Activated CD8-positive, alpha-beta memory T cell treated with anti-CD3 and anti-CD28 coated beads for 1 hour (primary cell): ENCODE measurements around the gene DHRS7B.
"Not testable (repeated sequence)": the region's sequence is repeated elsewhere in the genome, so short reads cannot be mapped to it uniquely, and the experiment has no call there.

Experiments used
- DNase-seq, 2 donors: peaks; one replicate each; pipeline ENCODE4 v3.0.0-alpha.2; 2020; ENCODE audit warnings: low read depth in 1 of 2; ENCODE audit errors: extremely low read depth in 1 of 2

The DHRS7B gene

GRCh38 chr17:21204935-21205334 lies 78.2 kb downstream of the DHRS7B start:
- DNase-seq, result no peak

GRCh38 chr17:21208352-21208751 lies 81.6 kb downstream of the DHRS7B start:
- no peak for DNase-seq

- no peak for DNase-seq
These were observed 82.9 kb downstream of the DHRS7B start for GRCh38 chr17:21209511-21210175.

- no peak for DNase-seq
These were observed 83.8 kb downstream of the DHRS7B start for GRCh38 chr17:21210411-21211076.

- no peak for DNase-seq
These were observed 85.2 kb downstream of the DHRS7B start for GRCh38 chr17:21211825-21212479.

- no peak for DNase-seq
These were observed 86.3 kb downstream of the DHRS7B start for GRCh38 chr17:21212826-21213637.

- DNase-seq, result peak in 1 of 2 donors; percentile 19
These were observed 86.9 kb downstream of the DHRS7B start for GRCh38 chr17:21213638-21214014.

GRCh38 chr17:21214015-21214776 lies 87.4 kb downstream of the DHRS7B start, which contains the start of gene TMEM11:
Gene TMEM11, minus strand, starts transcription at chr17:21214161. Its CDS starts 9 bp downstream, at chr17:21214152.
- DNase-seq, result peak; percentile 76 to 96

GRCh38 chr17:21214777-21215541 lies 88.2 kb downstream of the DHRS7B start:
- no peak for DNase-seq

GRCh38 chr17:21215935-21216334 lies 89.2 kb downstream of the DHRS7B start:
- no peak for DNase-seq

- no peak for DNase-seq
These were observed 90.6 kb downstream of the DHRS7B start for GRCh38 chr17:21217346-21217745.

GRCh38 chr17:21218101-21218500 lies 91.3 kb downstream of the DHRS7B start:
- no peak for DNase-seq

GRCh38 chr17:21218831-21219380 lies 92.1 kb downstream of the DHRS7B start:
- no peak for DNase-seq

GRCh38 chr17:21223086-21223485 lies 96.3 kb downstream of the DHRS7B start:
- no peak for DNase-seq

GRCh38 chr17:21227277-21227676 lies 100.5 kb downstream of the DHRS7B start:
- not testable (repeated sequence) for DNase-seq

GRCh38 chr17:21228111-21228510 lies 101.3 kb downstream of the DHRS7B start:
- DNase-seq, result no peak

GRCh38 chr17:21228845-21229244 lies 102.1 kb downstream of the DHRS7B start:
- no peak for DNase-seq

- no peak for DNase-seq
These were observed 104.8 kb downstream of the DHRS7B start for GRCh38 chr17:21231533-21231932.

GRCh38 chr17:21232033-21232749 lies 105.4 kb downstream of the DHRS7B start:
- no peak for DNase-seq
